Measurements from ENCODE around the gene CREB3L4. TPM values are rescaled to one million over a fixed set of nuclear protein-coding genes. Genes with fewer than 3 reads are reported as not detected.
A peak's percentile ranks its signal among the peaks of the same experiment; 100 is the strongest.

The CREB3L4 gene
- total RNA-seq, 3 donors from 2014 or later, result 4.2 to 4.3 (median 4.3) TPM

GRCh38 chr1:153961421-153961820, 6.3 kb upstream of the CREB3L4 start:
- peaks cover 56% of the 10 kb centered on the region for H3K4me1 Mint-ChIP-seq (ENCODE audit: low read depth)
- DNase-seq (no peak), ATAC-seq (no peak)
- no peaks in the 10 kb centered on the region for H3K27me3 Mint-ChIP-seq (ENCODE audit: low read depth)
- H3K4me3 Mint-ChIP-seq, result peak overlapping the region; percentile 94
- no peaks in the 10 kb centered on the region for H3K9me3 Mint-ChIP-seq
- peaks cover 3% of the 10 kb centered on the region for H3K36me3 Mint-ChIP-seq (ENCODE audit: insufficient read depth)

- no peaks in the 10 kb centered on the region for H3K9me3 Mint-ChIP-seq
- no peaks in the 10 kb centered on the region for H3K27me3 Mint-ChIP-seq (ENCODE audit: low read depth)
- peaks cover 3% of the 10 kb centered on the region for H3K36me3 Mint-ChIP-seq (ENCODE audit: insufficient read depth)
- ATAC-seq (no peak), DNase-seq (no peak)
- H3K4me3 Mint-ChIP-seq, result peak overlapping the region; percentile 94
- H3K4me1 Mint-ChIP-seq (ENCODE audit: low read depth), result peaks cover 55% of the 10 kb centered on the region
Measured at GRCh38 chr1:153962088-153963029, 5.3 kb upstream of the CREB3L4 start.

DNA sequence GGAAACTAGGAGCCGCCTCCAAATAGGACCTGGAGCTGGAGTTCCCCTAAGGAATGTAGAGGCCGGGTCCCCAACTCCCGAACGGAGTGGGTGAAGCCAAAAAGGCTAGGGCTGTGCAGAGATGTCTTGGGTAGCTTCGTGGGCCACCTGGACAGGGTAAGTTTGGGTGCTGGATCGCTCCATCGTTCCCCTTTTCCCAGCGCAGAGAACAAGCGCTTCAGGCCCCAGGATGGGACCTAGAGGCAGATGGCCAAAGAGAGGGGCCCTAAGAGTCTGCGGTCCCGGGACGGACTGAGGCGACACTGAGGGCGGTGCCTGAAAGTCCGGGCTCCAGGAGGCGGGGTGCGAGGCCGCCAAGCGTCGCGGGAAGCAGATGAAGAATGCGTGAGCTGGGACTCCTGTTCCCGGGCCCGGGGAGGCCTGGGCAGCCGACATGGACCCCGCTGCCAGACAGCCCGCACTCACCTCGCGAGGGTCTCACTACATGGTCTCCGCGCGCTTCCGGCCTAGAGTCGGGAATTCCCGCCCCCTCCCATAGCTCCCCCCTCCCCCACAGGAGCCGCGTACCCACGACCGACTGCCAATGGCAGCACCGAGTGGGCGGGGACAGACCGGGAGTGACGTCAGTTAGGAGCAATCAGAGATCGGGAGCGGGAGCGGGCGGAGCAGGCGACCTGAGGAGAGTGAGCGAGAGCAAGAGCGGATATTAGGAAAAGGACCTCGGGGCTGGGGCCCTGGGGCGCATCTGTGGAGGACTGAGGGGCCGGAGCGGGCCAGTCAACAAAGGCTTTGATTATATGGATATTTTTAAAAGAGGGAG, 4.5 kb upstream of the CREB3L4 start, which contains the start of gene SLC39A1:
SLC39A1 (minus strand) TSS at position 508 of the 820 bp plus-strand sequence. CDS start 822 bp downstream, outside the sequence.
- ATAC-seq, result peak; percentile 54 to 62
- peak; percentile 94 for DNase-seq
- H3K4me1 Mint-ChIP-seq (ENCODE audit: low read depth), result peaks cover 61% of the 10 kb centered on the region
- H3K4me3 Mint-ChIP-seq, result peak within 1 kb of the TSS; percentile 94
- H3K36me3 Mint-ChIP-seq (ENCODE audit: insufficient read depth), result peaks cover 3% of the 10 kb centered on the region
- no peaks in the 10 kb centered on the region for H3K27me3 Mint-ChIP-seq (ENCODE audit: low read depth)
- no peaks in the 10 kb centered on the region for H3K9me3 Mint-ChIP-seq

DNA sequence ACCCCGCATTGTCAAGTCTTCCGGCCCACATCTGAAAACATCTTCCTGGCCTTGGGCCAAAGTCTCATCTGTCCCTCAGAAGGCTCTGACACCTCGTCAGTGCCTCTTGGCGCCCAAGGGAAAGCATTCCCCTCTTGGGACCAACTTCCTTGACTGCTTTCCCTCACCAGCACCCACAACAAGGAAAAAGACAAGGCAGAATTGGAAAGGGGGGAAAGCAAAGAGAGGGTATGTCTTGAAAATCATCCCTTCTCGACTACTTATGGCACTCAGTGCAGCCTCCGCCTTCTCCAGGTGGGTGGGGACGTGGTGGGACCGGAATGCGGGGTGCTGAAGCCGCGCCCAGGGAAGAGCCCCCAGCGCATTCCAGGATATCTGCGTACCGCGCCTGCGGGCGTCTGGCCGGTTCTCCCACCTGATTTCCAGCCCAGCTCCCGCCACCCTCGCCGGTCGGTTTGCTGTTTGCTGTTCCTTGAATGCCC, 3.8 kb upstream of the CREB3L4 start:
- H3K27me3 Mint-ChIP-seq (ENCODE audit: low read depth), result no peaks in the 10 kb centered on the region
- DNase-seq (no peak), ATAC-seq (no peak)
- peaks cover 59% of the 10 kb centered on the region for H3K4me1 Mint-ChIP-seq (ENCODE audit: low read depth)
- no peaks in the 10 kb centered on the region for H3K9me3 Mint-ChIP-seq
- H3K4me3 Mint-ChIP-seq, result peak overlapping the region; percentile 94
- H3K36me3 Mint-ChIP-seq (ENCODE audit: insufficient read depth), result peaks cover 3% of the 10 kb centered on the region

- Mint-ChIP-seq H3K4me1 (ENCODE audit: low read depth) (peaks cover 44% of the 10 kb centered on the region), H3K4me3 (peak overlapping the region; percentile 85), H3K9me3 (no peaks in the 10 kb centered on the region), H3K36me3 (ENCODE audit: insufficient read depth) (peaks cover 3% of the 10 kb centered on the region), H3K27me3 (ENCODE audit: low read depth) (no peaks in the 10 kb centered on the region)
- ATAC-seq, result no peak
- DNase-seq, result no peak
Measured at GRCh38 chr1:153968000-153968363, 280 bp downstream of the CREB3L4 start.

GRCh38 chr1:153968408-153968807, 706 bp downstream of the CREB3L4 start:
- Mint-ChIP-seq H3K27me3 (ENCODE audit: low read depth) (no peaks in the 10 kb centered on the region), H3K9me3 (no peaks in the 10 kb centered on the region), H3K4me3 (peak overlapping the region; percentile 85), H3K4me1 (ENCODE audit: low read depth) (peaks cover 42% of the 10 kb centered on the region), H3K36me3 (ENCODE audit: insufficient read depth) (peaks cover 6% of the 10 kb centered on the region)
- no peak for DNase-seq
- no peak for ATAC-seq

- no peaks in the 10 kb centered on the region for H3K27me3 Mint-ChIP-seq (ENCODE audit: low read depth)
- no peaks in the 10 kb centered on the region for H3K9me3 Mint-ChIP-seq
- no peak for ATAC-seq
- peaks cover 10% of the 10 kb centered on the region for H3K36me3 Mint-ChIP-seq (ENCODE audit: insufficient read depth)
- H3K4me3 Mint-ChIP-seq, result no peak overlapping the region
- no peak for DNase-seq
- H3K4me1 Mint-ChIP-seq (ENCODE audit: low read depth), result peaks cover 38% of the 10 kb centered on the region
Measured at GRCh38 chr1:153968972-153969371, 1.3 kb downstream of the CREB3L4 start.

GRCh38 chr1:153970346-153970745, 2.6 kb downstream of the CREB3L4 start:
- ATAC-seq, result no peak
- H3K36me3 Mint-ChIP-seq (ENCODE audit: insufficient read depth), result peaks cover 15% of the 10 kb centered on the region
- H3K4me1 Mint-ChIP-seq (ENCODE audit: low read depth), result peaks cover 36% of the 10 kb centered on the region
- DNase-seq, result no peak
- no peak overlapping the region for H3K4me3 Mint-ChIP-seq
- H3K9me3 Mint-ChIP-seq, result no peaks in the 10 kb centered on the region
- no peaks in the 10 kb centered on the region for H3K27me3 Mint-ChIP-seq (ENCODE audit: low read depth)

- no peak for DNase-seq
- H3K27me3 Mint-ChIP-seq (ENCODE audit: low read depth), result no peaks in the 10 kb centered on the region
Measured at GRCh38 chr1:153973071-153973470, 5.4 kb downstream of the CREB3L4 start.

GRCh38 chr1:153973525-153973924, 5.8 kb downstream of the CREB3L4 start:
- no peak overlapping the region for H3K4me3 Mint-ChIP-seq
- peaks cover 33% of the 10 kb centered on the region for H3K4me1 Mint-ChIP-seq (ENCODE audit: low read depth)
- H3K9me3 Mint-ChIP-seq, result no peaks in the 10 kb centered on the region
- DNase-seq, result no peak
- H3K36me3 Mint-ChIP-seq (ENCODE audit: insufficient read depth), result peaks cover 24% of the 10 kb centered on the region
- ATAC-seq, result no peak
- H3K27me3 Mint-ChIP-seq (ENCODE audit: low read depth), result no peaks in the 10 kb centered on the region

More at GRCh38 chr1:153973071-153973470, 5.4 kb downstream of the CREB3L4 start:
- H3K4me3 Mint-ChIP-seq, result no peak overlapping the region
- H3K36me3 Mint-ChIP-seq (ENCODE audit: insufficient read depth), result peaks cover 24% of the 10 kb centered on the region
- no peaks in the 10 kb centered on the region for H3K9me3 Mint-ChIP-seq
- ATAC-seq, result no peak
- peaks cover 30% of the 10 kb centered on the region for H3K4me1 Mint-ChIP-seq (ENCODE audit: low read depth)

GRCh38 chr1:153976819-153977249, 9.1 kb downstream of the CREB3L4 start:
- DNase-seq, result no peak
- Mint-ChIP-seq H3K4me1 (ENCODE audit: low read depth) (peaks cover 35% of the 10 kb centered on the region), H3K9me3 (no peaks in the 10 kb centered on the region), H3K27me3 (ENCODE audit: low read depth) (no peaks in the 10 kb centered on the region), H3K36me3 (ENCODE audit: insufficient read depth) (peaks cover 24% of the 10 kb centered on the region), H3K4me3 (peak overlapping the region; percentile 97)
- peak; percentile 9 to 13 for ATAC-seq

- DNase-seq (peak; percentile 81), ATAC-seq (peak; percentile 94 to 96)
- H3K9me3 Mint-ChIP-seq, result no peaks in the 10 kb centered on the region
- H3K4me1 Mint-ChIP-seq (ENCODE audit: low read depth), result peaks cover 29% of the 10 kb centered on the region
- H3K4me3 Mint-ChIP-seq, result peak within 1 kb of the TSS; percentile 97
- H3K36me3 Mint-ChIP-seq (ENCODE audit: insufficient read depth), result peaks cover 23% of the 10 kb centered on the region
- H3K27me3 Mint-ChIP-seq (ENCODE audit: low read depth), result no peaks in the 10 kb centered on the region
Measured at GRCh38 chr1:153977250-153978240, 9.8 kb downstream of the CREB3L4 start, which contains the start of gene JTB. Gene JTB, minus strand, starts transcription at chr1:153977674. Its CDS starts 422 bp downstream, at chr1:153977252.

GRCh38 chr1:153978274-153978909, 10.7 kb downstream of the CREB3L4 start:
- DNase-seq (no peak), ATAC-seq (no peak)
- Mint-ChIP-seq H3K4me1 (ENCODE audit: low read depth) (peaks cover 28% of the 10 kb centered on the region), H3K36me3 (ENCODE audit: insufficient read depth) (peaks cover 18% of the 10 kb centered on the region), H3K9me3 (no peaks in the 10 kb centered on the region), H3K27me3 (ENCODE audit: low read depth) (no peaks in the 10 kb centered on the region), H3K4me3 (peak overlapping the region; percentile 97)
